ENCODE results near the gene RSAD2. TPM values are rescaled to one million over a fixed set of nuclear protein-coding genes. Genes with fewer than 3 reads are reported as not detected.
"Not testable (repeated sequence)": the region's sequence is repeated elsewhere in the genome, so short reads cannot be mapped to it uniquely, and the experiment has no call there.

RSAD2 gene
- 1 to 10 TPM; 2.9 to 4.0 (median 3.9) TPM for polyA plus RNA-seq (ENCODE audit: insufficient read length in 3 of 3)
- long read RNA-seq, donor 1 = 0 reads
- long read RNA-seq, donor 2 = 0 reads
- long read RNA-seq, donor 3 = 0 reads
- long read RNA-seq, donor 4 = 0 reads
- long read RNA-seq, donor 5, partial matches to known transcripts = 0 of 1 reads
- long read RNA-seq, donor 5, other reads (novel, unspliced or antisense) = 0 of 1 reads
- long read RNA-seq, donor 6, partial matches to known transcripts = 0 of 1 reads
- long read RNA-seq, donor 6, other reads (novel, unspliced or antisense) = 0 of 1 reads
- long read RNA-seq, donor 7 = 0 reads
- long read RNA-seq, donor 8 = 0 reads
- long read RNA-seq, donor 9 = 0 reads
- long read RNA-seq, donor 10 = 0 reads
- long read RNA-seq, donor 11 = 0 reads
- long read RNA-seq, donor 12 = 0 reads
- long read RNA-seq, donor 13 = 0 reads
- long read RNA-seq, donor 14 = 0 reads
- long read RNA-seq, donor 15, partial matches to known transcripts = 0 of 1 reads
- long read RNA-seq, donor 15, other reads (novel, unspliced or antisense) = 0 of 1 reads
- long read RNA-seq, donor 16 = 0 reads

GRCh38 chr2:6877402-6878304, at the start of gene RSAD2:
RSAD2 (plus strand) TSS chr2:6877777; CDS start chr2:6877801, 24 bp downstream.
- DNase-seq = no peak

GRCh38 chr2:6828299-6828584, 49.3 kb upstream of the RSAD2 start:
- DNase-seq = peak; percentile 61

GRCh38 chr2:6831229-6831628, 46.3 kb upstream of the RSAD2 start:
- no peak for DNase-seq

GRCh38 chr2:6832596-6833299, 44.8 kb upstream of the RSAD2 start:
- no peak for DNase-seq

GRCh38 chr2:6833300-6833604, 44.3 kb upstream of the RSAD2 start:
- no peak for DNase-seq

GRCh38 chr2:6834163-6834562, 43.4 kb upstream of the RSAD2 start:
- DNase-seq = no peak

GRCh38 chr2:6835467-6835866, 42.1 kb upstream of the RSAD2 start:
- no peak for DNase-seq

- DNase-seq = no peak
Measured at GRCh38 chr2:6838673-6839319, 38.8 kb upstream of the RSAD2 start.

- DNase-seq = no peak
Measured at GRCh38 chr2:6841537-6842287, 35.9 kb upstream of the RSAD2 start.

GRCh38 chr2:6845312-6845711, 32.3 kb upstream of the RSAD2 start:
- DNase-seq = no peak

- no peak for DNase-seq
Measured at GRCh38 chr2:6845903-6846302, 31.7 kb upstream of the RSAD2 start.

- no peak for DNase-seq
Measured at GRCh38 chr2:6846540-6846939, 31.0 kb upstream of the RSAD2 start.

- no peak for DNase-seq
Measured at GRCh38 chr2:6846967-6847681, 30.5 kb upstream of the RSAD2 start.

GRCh38 chr2:6852195-6852594, 25.4 kb upstream of the RSAD2 start:
- DNase-seq = no peak

- no peak for DNase-seq
Measured at GRCh38 chr2:6854416-6854815, 23.2 kb upstream of the RSAD2 start.

- DNase-seq = no peak
Measured at GRCh38 chr2:6855860-6856547, 21.6 kb upstream of the RSAD2 start.

GRCh38 chr2:6856548-6856920, 21.0 kb upstream of the RSAD2 start:
- DNase-seq = no peak

- not testable (repeated sequence) for DNase-seq
Measured at GRCh38 chr2:6858466-6859027, 19.0 kb upstream of the RSAD2 start.

GRCh38 chr2:6860296-6860695, 17.3 kb upstream of the RSAD2 start:
- DNase-seq = no peak

GRCh38 chr2:6863792-6864191, 13.8 kb upstream of the RSAD2 start:
- DNase-seq = no peak
